ENCODE measurements around the gene CACNA1G.

The CACNA1G gene

DNA sequence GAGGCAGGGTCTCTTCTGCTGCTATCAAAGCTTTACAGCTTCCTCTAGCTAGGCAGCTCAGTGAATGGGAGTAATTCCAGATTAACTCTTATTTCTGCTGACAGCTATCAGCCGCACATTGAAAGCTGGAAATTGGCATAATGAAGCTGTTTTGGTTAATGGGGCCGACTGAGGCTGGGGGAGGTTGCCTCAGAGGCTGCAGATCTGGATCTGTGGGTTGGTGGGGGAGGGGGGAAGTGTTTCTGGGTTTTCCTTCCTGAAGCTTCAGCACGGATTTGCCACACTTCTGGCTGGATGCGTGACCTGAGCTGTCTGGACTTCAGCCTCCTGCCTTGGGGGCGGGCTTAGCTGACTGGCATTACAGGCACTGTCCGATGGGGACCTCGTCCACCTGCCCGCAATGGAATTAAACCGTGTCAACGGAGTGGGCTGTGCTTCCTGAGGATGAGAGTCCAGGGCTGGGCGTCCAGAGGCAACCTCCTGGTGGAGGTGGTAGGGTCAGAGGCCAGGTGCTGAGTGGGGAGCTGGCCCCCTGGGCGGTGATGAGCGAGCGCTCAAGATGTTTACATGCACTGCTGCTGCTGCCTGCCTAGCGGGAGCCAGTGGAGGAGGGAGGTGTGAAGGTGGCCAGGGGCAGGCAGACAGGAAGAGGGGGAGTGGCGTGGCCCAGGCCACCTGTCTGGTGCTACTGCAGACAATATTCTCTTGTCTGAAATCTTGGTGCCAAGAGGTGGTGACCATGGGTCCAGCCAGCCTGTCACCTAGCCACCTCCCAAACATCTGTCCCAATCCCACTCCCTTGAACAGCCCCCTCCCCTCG is 67.5 kb downstream of the CACNA1G start:
- no peaks in the 10 kb centered on the region for H3K9me3 Mint-ChIP-seq
- no peak overlapping the region for H3K4me3 Mint-ChIP-seq
- no peaks in the 10 kb centered on the region for H3K36me3 Mint-ChIP-seq (ENCODE audit: low read depth)
- peak overlapping the region; percentile 26 for H3K27ac Mint-ChIP-seq
- peaks cover 43% of the 10 kb centered on the region for H3K27me3 Mint-ChIP-seq
- no peaks in the 10 kb centered on the region for H3K4me1 Mint-ChIP-seq (ENCODE audit: low read depth)

DNA sequence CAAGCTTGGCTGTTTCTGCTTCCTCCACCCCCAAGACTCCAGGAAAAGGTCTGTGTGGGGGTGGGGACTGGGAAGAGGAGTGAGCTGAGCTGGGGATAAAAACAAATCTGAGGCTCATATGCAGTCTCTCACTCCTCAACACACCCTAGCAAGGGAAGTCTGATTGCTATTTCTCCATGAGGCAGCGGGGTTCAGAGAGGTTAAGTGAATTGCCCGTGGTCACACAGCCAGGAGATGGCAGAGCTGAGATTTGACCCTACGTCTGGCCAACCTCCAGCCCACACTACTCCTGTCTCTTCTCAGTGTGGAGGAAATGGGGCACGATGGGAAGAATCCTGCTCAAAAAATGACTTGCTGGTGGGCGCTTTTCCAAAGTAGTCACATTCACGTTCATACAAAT is 69.4 kb downstream of the CACNA1G start:
- H3K36me3 Mint-ChIP-seq (ENCODE audit: low read depth), result no peaks in the 10 kb centered on the region
- H3K27me3 Mint-ChIP-seq, result peaks cover 55% of the 10 kb centered on the region
- no peaks in the 10 kb centered on the region for H3K9me3 Mint-ChIP-seq
- no peak overlapping the region for H3K27ac Mint-ChIP-seq
- no peak overlapping the region for H3K4me3 Mint-ChIP-seq
- H3K4me1 Mint-ChIP-seq (ENCODE audit: low read depth), result peaks cover 2% of the 10 kb centered on the region

DNA sequence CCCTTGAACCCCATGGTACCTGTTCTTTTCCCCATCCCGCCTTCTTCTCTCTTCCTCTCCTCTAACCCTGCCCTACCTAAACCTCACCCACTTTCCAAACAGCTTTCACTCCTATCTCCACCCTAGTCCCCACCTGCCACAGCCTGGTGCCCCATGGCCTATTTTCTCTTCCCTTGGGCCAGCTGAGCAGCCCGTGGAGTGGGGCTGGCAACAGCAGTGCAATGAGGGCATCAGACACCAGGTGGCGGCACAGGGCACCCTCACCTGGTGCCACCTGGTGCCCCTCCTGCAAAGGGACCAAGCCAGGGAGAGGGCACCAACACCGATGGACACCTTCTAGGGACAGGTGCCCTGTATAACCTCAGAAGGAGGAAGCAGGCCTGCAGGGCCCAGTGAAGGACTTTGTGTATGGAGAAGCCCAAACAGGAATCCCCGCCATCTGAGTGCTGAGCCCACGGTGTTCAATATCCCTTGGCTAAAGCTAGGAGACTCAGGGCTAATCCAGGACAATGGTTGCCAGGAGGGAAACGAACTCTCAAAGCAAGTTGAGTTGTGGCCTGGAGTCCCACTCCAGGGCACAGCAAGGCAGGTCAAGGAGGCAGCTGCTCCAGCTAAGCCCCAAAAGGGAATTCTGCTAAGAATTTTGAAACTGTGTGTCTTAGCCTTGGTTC is 70.1 kb downstream of the CACNA1G start:
- Mint-ChIP-seq H3K27ac (no peak overlapping the region), H3K9me3 (no peaks in the 10 kb centered on the region), H3K36me3 (ENCODE audit: low read depth) (no peaks in the 10 kb centered on the region), H3K27me3 (peaks cover 60% of the 10 kb centered on the region), H3K4me1 (ENCODE audit: low read depth) (peaks cover 2% of the 10 kb centered on the region), H3K4me3 (no peak overlapping the region)

DNA sequence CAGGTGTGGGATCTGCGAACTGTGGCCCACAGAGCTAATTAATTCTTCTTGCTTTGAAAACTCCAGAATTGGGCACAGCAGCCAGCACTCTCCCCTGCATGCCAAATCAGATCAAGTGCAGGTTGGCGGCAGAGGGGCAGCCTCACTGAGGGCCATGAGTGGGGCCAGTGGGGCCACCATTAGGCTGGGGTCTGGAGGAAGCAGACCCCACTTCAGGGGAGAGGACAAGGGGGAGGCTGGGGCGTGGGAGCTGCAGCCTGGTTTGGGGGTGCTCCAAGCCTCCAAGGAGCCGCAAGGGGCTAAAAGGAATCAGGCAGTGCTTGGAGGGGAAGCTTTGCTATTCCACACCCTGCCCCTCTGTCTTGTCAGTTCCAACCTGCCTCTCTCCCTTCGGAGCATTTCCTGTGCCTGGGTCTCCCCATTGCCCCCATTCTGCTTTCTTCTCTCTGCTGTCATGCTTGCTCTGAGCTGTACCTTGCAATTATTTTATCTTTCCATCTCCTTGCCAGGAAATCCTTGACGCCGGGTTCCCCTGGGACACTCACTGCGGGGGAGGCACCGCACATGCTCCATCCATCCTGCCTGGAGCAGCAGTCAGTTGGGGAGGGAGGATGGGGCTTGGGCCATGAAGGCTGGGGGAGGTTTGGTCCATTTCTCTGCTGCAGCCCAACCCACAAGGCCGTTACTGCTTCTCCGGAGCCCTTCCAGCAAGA is 70.8 kb downstream of the CACNA1G start:
- Mint-ChIP-seq H3K4me1 (ENCODE audit: low read depth) (peaks cover 2% of the 10 kb centered on the region), H3K36me3 (ENCODE audit: low read depth) (no peaks in the 10 kb centered on the region), H3K27me3 (peaks cover 66% of the 10 kb centered on the region), H3K27ac (no peak overlapping the region), H3K4me3 (no peak overlapping the region), H3K9me3 (no peaks in the 10 kb centered on the region)

DNA sequence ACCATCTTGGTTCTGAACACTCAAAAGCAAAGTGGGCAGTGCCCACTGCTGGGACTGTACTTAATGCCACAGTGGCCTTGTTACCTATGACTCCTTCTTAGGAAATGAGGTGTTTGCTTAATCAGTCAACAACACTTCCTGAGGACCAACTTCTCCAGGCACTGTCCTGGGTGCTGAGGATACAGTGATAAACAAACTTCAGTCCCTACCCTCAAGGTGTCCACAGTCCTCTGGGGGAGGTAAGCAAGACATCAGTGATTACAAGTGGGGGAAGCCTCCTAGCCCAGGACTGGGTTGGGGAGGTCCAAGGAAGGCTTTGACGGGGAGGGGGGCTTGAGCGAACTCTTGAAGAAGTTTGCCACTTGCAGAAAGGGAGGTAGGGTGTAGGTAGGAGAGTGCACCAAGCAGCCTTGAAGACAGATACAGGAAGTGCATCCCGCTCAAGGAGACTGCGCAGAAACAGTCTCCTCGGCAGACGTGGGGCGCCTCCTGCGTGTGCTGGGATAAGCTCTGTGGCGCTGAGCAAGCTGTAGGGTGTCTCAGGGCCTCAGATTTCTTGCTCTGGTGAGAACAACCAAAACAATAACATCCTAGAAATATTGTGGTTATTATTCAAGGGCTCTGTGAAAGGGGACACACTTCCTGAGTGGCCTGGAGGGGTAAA is 71.5 kb downstream of the CACNA1G start:
- Mint-ChIP-seq H3K27me3 (peaks cover 72% of the 10 kb centered on the region), H3K27ac (no peak overlapping the region), H3K4me3 (no peak overlapping the region)

DNA sequence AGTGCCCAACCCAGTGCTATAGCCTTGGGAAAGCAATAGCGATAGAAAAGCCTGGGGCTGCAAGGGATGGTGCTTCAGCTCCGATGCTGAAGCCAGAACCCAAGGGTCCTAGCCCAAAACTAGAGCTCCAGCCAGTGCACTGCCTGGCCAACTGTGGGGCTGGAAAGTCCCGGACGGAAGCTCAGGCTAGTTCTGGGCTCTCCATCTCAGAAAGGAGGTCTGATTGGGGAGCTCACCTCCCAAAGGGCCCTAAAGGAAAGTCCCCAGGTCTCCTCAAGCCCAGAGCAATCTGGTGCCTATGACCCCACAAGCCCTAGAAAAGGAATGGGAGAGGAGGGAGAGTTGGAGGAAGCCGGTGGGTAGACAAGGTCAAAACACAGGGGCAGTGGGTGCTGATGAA is 72.1 kb downstream of the CACNA1G start:
- Mint-ChIP-seq H3K27ac (no peak overlapping the region), H3K36me3 (ENCODE audit: low read depth) (no peaks in the 10 kb centered on the region), H3K27me3 (peaks cover 71% of the 10 kb centered on the region), H3K9me3 (no peaks in the 10 kb centered on the region), H3K4me1 (ENCODE audit: low read depth) (peaks cover 2% of the 10 kb centered on the region), H3K4me3 (no peak overlapping the region)

More for the DNA sequence above, 71.5 kb downstream of the CACNA1G start:
- Mint-ChIP-seq H3K9me3 (no peaks in the 10 kb centered on the region), H3K4me1 (ENCODE audit: low read depth) (peaks cover 2% of the 10 kb centered on the region), H3K36me3 (ENCODE audit: low read depth) (no peaks in the 10 kb centered on the region)

DNA sequence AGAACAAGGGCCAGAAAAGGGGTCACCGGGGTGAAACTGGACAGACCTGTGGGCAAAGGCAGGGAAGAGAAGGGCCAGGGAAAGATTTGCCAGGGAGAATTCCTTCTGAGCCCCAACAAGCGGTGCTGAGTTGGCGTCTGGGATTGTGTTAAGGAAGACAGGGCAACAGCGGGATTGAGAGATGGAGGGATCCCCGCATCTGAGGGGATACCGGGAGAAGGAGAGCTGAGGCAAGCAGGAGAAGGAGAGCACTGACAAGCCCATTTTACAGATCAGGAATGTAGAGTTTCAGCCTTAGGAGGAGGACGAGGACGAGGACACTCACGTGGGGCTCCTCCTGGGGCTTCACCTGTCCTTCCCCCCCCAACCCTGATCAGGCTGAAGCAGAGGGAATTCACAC is 73.2 kb downstream of the CACNA1G start:
- peaks cover 2% of the 10 kb centered on the region for H3K4me1 Mint-ChIP-seq (ENCODE audit: low read depth)
- H3K4me3 Mint-ChIP-seq, result no peak overlapping the region
- no peaks in the 10 kb centered on the region for H3K36me3 Mint-ChIP-seq (ENCODE audit: low read depth)
- H3K9me3 Mint-ChIP-seq, result no peaks in the 10 kb centered on the region
- peaks cover 76% of the 10 kb centered on the region for H3K27me3 Mint-ChIP-seq
- H3K27ac Mint-ChIP-seq, result no peak overlapping the region

DNA sequence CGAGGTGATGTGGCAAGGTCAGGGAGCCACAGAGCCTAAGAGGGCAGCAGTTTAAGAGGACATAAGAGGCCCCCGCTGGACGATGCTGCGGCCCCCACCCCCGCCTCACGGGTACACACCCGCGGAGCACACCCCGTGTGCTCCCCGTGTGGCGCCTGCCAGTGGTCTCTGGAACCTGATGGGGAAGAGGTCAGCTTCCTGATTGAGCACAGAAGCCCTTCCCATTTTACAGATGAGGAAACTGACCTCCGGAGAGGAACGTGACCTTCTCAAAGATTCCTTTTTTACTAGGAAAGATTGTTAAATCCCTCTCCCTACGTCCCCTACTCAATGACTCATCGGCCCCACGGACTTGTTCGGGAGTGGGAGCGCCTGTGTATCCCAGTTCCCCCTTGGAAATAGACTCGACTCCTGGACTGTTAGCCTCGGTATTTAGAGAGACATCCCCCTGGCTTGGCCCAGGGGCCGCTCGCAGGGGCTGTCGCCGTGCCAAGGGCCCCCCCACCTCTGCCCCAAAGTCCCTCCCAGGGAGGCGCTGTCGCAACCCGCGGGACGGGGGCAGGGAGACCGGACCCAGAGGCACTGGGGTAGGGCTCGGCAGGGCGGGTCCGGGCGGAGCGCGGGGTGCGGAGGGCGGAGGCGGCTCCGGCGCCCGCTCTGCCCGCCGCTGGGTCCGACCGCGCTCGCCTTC is 73.9 kb downstream of the CACNA1G start, which contains the start of gene ABCC3:
Gene ABCC3 (plus strand): TSS at position 658 of the 691 bp plus-strand sequence. CDS start 56 bp downstream, outside the sequence.
- no peaks in the 10 kb centered on the region for H3K36me3 Mint-ChIP-seq (ENCODE audit: low read depth)
- peaks cover 75% of the 10 kb centered on the region for H3K27me3 Mint-ChIP-seq

DNA sequence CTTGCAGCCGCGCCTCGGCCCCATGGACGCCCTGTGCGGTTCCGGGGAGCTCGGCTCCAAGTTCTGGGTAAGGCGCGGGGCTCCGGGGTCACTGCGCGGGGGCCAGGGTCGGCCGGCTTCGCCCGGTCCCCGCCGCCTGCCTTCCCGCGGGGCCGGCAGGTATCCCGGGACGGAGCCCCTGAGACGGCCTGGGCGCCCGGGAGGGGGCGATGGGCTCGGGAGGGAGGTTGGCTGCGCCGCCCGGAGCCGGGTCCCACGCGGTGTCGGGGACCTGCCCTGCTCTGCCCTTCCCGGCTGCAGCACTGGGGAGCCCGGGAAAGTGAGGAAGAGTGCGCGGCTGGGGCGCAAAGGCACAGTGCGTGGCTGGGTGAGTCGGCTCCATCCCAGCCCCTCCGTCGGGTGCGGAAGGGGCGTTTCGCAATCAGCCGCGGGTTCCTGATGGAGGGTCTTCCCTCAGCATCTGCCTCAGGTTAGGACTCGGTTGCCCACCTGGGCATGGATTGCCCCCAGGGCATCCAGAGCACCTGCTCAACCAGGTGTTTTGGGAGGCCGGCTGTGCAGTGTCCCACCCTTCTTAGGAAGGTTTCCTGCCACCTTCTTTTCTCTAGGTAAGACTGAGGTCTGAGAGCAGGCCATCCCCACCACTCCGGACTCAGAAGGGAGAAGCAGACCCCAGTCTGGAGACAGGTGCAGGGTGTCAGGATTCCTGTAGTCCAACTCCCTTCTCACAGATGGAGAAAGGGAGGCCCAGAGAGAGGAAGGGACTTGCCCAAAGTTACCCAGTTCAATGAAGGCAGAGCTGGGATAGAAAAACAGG is 74.6 kb downstream of the CACNA1G start:
- no peak overlapping the region for H3K4me3 Mint-ChIP-seq
- no peaks in the 10 kb centered on the region for H3K36me3 Mint-ChIP-seq (ENCODE audit: low read depth)
- peaks cover 2% of the 10 kb centered on the region for H3K4me1 Mint-ChIP-seq (ENCODE audit: low read depth)
- H3K27me3 Mint-ChIP-seq, result peaks cover 74% of the 10 kb centered on the region
- H3K9me3 Mint-ChIP-seq, result no peaks in the 10 kb centered on the region
- no peak overlapping the region for H3K27ac Mint-ChIP-seq

More for the DNA sequence above, 73.9 kb downstream of the CACNA1G start, which contains the start of gene ABCC3:
- Mint-ChIP-seq H3K4me1 (ENCODE audit: low read depth) (peaks cover 2% of the 10 kb centered on the region), H3K27ac (no peak within 1 kb of the TSS), H3K4me3 (no peak within 1 kb of the TSS), H3K9me3 (no peaks in the 10 kb centered on the region)

DNA sequence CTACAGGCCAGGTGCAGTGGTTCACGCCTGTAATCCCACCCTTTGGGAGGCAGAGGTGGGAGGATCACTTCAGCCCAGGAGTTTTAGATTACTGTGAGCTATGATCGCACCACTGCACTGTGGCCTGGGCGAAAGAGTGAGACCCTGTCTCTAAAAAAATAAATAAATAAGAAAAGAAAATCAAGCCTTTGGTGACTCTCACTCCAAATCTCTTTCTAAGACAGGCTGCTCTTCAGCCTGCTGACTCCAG is 75.1 kb downstream of the CACNA1G start:
- no peaks in the 10 kb centered on the region for H3K9me3 Mint-ChIP-seq
- H3K4me3 Mint-ChIP-seq, result no peak overlapping the region
- H3K27me3 Mint-ChIP-seq, result peaks cover 69% of the 10 kb centered on the region
- no peak overlapping the region for H3K27ac Mint-ChIP-seq
- H3K36me3 Mint-ChIP-seq (ENCODE audit: low read depth), result no peaks in the 10 kb centered on the region
- peaks cover 2% of the 10 kb centered on the region for H3K4me1 Mint-ChIP-seq (ENCODE audit: low read depth)

DNA sequence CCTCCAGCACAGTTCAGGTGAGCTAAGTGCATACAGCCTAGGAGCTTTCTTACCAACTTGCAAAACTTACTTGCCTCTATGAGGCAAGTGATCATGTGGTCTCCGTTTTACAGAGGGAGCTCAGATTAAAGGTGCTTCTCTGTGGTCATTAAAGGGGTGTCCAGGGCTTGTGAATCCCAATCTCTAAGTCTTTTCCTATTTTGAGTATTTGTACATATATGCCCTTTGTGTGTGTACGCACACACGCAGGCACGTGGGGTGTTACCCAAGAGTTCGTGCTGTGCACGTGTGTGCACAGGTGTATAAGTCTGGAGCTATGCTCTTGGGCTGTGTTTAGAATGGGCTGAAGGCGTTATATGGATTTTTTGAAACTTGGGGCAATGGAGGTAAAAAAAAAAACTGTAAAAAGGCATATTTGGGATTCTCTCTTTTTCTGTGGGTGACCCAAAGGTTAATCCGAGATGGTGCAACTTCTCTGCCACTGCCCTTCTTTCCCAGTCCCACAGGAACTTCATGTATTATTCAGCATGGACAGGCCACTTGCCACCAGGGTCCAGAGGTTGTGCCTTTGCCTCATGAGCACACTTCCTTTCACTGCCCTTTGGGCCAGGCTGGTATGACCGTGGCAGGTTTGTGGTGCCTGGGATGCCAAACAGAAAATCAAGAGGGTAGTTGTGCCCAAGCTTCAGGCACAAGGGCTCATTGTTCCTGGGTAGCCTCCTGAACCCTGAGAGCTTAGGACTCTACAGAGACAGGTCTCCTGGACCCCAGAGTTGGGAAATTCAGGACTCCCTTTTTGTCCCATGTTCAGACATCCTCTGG is 75.7 kb downstream of the CACNA1G start:
- no peak overlapping the region for H3K27ac Mint-ChIP-seq

DNA sequence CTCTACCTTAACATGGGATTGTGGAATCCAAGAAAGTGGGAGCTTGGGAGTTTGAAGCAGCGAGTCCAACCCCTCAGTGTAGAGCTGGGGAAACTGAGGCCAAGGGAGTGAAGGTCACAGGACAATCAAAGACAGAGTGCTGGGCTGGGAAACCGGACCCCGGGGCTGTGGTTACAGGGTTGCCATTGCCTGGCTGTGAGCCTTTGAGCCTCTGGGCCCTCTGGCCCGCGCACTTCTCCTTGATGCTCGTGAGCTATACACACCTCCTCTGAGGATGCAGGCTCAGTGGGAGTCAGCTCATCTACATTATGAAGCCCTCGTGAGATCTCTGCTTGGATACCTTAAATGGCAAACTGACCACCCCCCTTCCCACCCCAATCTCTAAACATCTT is 76.3 kb downstream of the CACNA1G start:
- Mint-ChIP-seq H3K4me3 (no peak overlapping the region), H3K9me3 (no peaks in the 10 kb centered on the region), H3K27ac (no peak overlapping the region), H3K4me1 (ENCODE audit: low read depth) (peaks cover 2% of the 10 kb centered on the region), H3K27me3 (peaks cover 63% of the 10 kb centered on the region), H3K36me3 (ENCODE audit: low read depth) (no peaks in the 10 kb centered on the region)

More for the DNA sequence above, 75.7 kb downstream of the CACNA1G start:
- Mint-ChIP-seq H3K4me1 (ENCODE audit: low read depth) (peaks cover 2% of the 10 kb centered on the region), H3K9me3 (no peaks in the 10 kb centered on the region), H3K36me3 (ENCODE audit: low read depth) (no peaks in the 10 kb centered on the region), H3K27me3 (peaks cover 68% of the 10 kb centered on the region), H3K4me3 (no peak overlapping the region)

Data from stimulated activated naive CD8-positive, alpha-beta T cell treated with anti-CD3 and anti-CD28 coated beads, Interleukin-15, Interleukin-2, amounts not matched to agents 100 ng/mL and 50 ng/mL, for 24 hours (primary cell).